Cerebellar nuclear complex (tissue), 1 donor: Measurements from ENCODE around the gene AKT3.

Source experiments
- DNase-seq, 2 experiments: peaks; one replicate each; lab custom pipeline; 2025; lab: John Stamatoyannopoulos, UW

Gene AKT3

DNA sequence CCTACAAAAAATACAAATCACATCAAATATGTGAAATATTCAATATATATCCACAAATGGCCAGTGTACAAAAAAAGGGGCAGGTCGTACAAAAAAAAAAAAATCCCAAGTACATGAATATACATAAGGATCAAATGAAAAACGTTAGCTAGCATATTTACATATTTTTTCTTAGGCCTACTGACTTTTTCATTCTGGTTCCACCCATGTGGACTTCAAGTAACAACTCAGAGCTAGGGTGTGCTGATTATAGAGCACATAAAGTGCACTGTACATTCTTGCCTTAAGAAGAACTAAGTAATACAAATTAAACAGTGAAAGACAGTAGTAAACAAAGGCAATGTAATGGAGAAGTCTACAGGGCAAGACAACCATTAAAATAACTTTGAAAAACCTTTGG lies 297.0 kb downstream of the AKT3 start:
- no peak for DNase-seq

DNA sequence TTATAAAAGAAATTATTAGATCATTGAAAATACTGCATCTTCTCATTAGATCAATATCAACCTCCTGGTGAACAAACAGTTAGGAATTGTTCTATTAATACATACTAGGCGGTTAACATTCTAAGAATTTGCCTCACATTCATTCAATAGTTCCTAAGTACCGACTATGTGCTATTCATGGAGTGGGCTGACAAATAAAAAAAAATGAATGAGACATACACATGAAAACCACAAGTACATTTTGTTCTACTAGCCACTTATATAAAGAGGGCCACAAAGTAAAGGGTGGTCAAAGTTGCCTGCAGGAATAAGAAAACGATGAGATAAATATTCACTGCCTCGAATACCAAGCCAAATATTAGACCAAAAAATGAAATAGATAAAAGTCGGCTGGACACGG lies 299.8 kb downstream of the AKT3 start:
- DNase-seq: no peak

DNA sequence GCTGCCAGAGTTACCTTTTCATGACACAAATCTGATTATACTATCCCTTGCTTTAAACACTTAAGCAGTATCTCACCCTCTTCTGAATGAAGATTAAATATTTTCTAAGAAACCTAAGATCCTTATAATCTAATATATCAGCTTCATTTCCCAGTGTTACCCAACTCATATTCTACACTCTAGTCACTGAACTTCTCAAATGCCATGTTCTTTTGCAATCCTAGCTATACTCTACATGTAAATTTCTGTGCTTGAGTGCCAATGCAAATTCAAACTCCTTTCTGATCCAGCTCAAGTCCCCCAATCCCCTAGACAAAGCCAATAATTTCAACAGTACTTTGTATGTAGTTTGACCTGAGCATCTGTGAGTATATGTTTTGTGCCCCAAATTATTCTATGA lies 300.3 kb downstream of the AKT3 start:
- DNase-seq: no peak

DNA sequence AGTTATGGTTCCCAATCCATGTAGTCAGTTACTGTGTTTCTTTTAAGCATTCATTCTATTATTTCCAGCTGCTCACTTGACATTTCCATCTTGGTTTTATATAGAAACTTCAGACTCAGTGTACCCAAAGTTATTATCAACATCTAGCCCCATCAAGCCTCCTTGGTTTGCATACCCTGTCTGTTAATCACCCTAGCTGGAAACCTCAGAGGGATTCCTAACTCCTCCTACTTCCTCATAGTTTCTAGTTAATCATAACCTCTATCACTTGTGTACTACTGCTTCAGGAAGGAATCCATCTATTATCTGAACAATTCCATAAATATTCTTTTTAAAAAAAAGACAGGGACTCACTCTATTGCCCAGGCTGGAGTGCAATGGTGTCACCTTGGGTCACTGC lies 300.9 kb downstream of the AKT3 start:
- DNase-seq: no peak

DNA sequence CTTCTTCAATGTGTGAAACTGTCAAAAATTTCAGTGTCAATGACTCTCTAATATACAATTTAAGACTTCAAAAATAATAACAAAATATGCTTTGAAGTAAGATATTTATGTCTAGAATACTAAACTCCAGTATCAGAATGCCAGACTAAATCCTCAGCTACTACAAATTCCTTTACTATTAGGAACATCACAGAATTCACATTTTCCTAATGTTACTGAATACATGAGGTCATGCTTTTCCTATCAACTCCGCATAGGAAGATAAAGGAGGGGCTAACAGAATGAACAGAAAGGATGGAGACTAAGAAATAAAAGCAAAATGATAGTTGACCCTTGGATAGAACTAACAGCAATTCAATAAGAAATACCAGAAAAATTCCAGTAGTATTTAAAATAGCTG lies 301.5 kb downstream of the AKT3 start:
- no peak for DNase-seq

DNA sequence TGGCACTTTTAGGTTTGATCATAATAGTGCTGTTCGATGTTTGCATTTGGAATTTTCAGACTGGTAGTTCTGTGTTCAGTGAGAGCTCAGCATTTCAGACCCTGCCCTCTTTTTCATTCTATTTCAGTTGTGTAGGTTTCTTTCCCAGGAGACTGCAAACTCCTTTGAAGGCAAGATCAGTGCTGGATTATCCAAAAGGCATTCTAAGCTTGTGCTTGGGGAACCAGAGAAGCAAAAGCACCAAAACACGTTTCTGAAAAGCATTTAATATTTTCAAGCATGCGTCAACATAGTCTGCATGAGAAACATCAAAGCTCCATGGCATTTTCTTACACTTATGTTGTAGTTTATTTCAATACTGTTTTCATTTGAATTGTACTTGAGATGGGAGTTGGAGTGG lies 302.2 kb downstream of the AKT3 start:
- DNase-seq: no peak

DNA sequence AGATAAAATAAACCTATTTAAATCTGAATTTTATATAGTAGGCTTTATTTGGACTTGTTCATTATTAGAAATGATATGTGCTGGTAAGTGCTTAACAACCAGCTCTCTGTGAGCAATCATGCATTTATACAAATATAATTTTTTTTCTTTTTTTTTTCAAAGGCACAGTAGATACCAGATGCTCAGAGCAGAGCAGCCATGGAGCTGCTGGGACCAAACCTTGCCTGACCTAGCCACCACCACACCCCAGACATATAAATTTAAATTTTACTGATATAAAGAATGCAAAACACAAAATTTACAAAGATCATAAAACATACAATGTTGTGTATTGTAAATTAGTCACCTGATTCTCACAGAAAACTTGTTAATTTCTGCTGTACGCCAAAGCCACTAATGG lies 303.6 kb downstream of the AKT3 start:
- DNase-seq: no peak

DNA sequence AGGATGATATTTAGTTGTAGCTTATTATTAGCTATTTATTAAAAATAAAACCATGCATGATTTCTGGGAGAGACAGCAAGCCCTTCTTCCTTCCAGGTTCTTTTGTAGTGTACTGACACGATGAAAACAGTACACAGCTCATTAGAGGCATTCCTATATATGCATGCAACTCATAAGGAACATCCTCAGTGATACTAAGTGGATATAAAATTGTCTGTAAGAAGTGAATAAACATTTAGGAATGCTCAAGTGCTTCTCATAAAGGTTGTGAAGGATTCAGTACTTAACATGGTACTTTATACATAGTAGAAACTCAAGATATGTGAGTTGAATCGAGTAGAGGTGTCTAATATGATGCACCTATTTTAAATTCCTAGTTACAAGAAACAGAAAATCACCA lies 306.5 kb downstream of the AKT3 start:
- DNase-seq: no peak

DNA sequence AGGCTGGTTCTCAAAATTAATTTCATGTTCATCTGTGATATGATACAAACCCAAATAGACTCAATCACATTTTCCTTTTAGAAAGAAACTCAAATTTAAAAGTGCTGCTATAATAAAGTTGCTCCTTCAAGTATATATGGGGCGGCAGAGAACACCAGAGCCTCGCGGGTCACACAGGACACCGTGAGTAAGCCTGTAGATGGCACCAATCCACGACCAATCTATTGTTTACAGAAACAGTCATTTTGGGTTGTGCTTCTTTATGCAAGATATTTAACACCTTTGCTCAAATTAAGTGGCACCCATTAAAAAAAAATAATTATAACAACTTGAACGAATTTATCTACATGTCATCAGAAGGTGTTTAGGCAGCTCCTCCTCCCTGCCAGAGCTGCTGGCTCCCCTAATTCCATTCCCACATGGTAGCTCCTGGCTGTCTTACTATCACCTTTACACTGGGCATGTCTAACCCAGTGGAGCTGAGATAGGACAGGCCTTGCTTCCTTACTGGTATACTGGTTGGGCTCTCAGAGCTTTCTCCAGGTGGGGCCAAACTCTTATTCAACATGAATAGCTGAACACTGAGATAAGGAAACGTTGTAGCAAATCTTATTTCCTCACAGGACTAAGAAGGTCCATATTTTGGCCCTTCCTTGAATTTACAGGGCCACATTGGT lies 307.2 kb downstream of the AKT3 start:
- DNase-seq: no peak

DNA sequence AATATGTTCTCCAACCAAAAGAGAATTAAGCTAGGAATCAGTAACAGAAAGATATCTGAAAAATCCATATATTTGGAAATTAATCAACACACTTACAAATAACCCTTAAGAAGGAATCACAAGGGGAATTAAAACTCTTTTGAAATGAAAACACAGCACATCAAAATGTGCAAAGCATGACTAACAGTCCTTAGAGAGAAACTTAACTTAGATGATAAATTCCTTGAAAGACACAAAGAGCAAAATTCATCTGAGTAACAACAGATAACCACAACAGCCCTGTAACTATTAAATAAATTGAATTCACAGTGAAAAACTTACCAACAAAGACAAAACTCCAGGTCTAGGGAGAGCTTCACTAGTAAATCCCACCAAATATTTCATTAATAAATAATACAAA lies 310.4 kb downstream of the AKT3 start:
- no peak for DNase-seq

DNA sequence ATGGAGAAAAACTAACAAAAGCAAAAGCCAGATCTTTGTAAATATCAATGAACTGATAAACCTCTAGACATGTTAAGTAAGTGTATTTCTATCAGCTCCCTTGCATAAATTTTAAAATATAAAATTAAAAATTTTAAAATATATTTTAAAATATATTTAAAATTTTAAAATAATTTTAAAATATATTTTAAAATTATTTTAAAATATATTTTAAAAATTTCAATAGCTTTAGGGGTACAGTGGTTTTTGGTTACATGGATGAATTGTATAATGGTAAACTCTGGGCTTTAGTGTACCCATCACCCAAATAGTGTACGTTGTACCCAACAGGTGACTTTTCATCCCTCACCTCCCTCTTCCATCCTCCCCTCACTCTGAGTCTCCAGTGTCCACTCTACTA lies 315.0 kb downstream of the AKT3 start:
- DNase-seq: no peak

DNA sequence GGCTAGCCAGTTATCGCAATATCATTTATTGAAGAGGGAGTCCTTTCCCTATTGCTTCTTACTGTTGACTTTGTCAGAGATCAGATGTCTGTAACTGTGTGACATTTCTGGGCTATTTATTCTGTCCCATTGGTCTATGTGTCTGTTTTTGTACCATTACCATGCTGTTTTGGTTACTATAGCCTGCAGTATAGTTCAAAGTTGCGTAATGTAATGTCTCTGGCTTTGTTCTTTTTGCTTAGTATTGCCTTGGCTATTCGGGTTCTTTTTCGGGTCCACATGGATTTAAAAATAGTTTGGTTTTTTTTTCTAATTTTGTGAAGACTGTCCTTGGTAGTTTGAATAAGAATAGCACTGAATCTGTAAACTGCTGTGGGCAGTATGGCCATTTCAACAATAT lies 320.5 kb downstream of the AKT3 start:
- no peak for DNase-seq

DNA sequence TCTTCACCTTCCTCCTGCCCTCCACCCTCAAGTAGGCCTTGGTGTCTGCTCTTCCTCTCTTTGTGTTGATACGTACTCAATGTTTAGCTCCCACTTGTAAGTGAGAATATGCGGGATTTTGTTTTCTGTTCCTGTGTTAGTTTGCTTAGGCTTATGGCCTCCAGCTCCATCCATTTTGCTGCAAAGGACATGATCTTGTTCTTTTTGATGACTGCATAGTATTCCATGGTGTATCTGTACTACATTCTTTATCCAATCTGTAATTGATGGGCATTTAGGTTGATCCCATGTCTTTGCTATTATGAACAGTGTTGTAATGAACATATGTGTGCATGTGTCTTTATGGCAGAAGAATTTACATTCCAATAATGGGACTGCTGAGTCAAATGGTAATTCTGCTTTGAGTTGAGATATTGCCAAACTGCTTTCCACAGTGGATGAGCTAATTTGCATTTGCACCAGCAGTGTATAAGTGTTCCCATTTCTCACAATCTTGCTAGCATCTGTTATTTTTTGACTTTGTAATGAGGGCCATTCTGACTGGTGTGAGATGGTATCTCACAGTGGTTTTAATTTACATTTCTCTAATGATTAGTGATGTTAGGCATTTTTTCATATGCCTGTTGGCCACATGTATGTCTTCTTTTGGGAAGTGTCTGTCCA lies 321.5 kb downstream of the AKT3 start:
- DNase-seq: no peak

DNA sequence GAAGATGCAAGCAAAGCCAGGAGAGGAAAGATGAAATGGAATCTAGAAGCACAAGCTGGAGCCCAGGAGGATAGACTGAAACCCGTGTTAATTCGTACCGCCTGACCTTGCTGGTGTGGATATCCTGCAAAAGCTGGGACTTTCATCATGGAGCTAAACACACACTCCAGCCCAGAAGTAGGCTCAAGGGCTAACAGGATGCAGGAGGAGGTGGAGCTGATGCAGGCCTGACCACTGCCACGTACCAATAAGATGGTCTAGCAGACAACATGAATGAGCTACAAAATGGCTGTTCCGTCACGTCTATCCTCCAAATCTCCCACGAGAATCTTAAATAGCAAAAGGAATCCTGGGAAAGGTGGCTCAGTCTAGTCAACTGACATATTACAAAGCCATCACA lies 323.9 kb downstream of the AKT3 start:
- no peak for DNase-seq

DNA sequence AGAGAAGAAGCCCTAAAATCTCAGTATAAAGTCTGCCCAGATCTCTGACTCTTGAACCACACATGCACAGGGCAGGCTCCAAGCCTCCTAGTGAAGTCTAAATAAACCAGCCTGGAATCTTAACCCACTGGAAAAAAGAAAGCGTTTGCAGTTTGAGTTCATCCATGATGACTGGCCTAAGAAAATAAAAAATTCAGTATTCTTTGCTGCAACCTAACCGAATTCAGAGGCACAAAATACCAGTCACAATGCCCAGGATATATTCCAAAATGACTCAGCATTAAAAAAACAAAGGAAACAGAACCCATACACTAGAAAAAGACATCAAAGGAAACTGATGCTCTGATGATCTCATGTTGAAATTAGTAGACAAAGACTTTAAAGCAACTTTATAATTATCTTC lies 325.0 kb downstream of the AKT3 start:
- DNase-seq: no peak

DNA sequence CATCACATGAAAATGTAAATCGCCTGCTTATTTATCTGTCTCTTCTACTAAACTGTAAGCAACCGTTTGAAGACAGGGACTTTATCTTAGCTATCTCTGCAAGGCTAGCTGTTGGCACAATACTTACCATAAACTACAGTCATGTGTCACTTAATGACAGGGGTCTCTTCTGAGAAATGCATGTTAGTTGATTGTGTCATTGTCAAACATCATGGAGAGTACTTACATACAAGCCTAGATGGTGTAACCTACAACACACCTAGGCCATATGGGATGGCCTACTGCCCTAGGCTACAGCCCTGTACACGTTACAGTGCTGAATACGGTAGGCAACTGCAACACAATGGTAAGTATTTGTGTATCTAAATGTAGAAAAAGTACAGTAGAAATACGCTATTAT lies 326.3 kb downstream of the AKT3 start:
- DNase-seq: no peak

DNA sequence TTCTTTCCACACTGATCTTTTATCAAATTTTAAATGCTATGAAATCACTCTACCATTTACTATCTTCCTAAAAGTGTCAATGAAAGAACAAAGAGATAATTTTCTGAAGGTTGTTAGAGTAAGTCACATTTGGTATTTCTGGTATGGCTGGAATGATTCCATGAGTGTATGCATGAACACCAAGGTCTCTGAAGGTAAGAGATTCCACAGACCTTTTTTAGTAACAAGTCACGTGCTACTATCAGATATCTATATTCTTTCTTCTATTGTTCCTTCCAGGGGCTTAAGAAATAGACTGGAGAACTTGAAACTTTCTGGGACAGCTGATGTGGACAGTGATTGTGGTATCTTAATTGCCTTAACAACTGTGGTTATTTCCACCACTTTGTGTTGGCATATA lies 329.2 kb downstream of the AKT3 start:
- no peak for DNase-seq

DNA sequence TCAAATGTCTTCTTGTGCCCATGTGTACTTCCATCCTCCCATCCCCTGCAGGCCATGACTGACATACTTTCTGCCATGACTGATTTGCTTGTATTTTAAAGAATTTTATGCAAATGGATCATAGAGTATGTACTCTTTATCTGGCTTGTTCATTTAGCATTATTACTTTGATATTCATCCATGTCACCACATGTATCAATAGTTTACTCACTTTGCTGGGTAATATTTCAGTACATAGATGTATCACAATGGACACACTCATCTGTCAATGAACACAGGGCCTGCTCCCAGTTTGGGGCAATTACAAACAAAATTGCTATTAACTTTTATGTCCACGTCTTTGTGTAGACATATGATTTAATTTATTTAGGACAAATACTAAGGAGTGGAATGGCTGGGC lies 335.1 kb downstream of the AKT3 start:
- no peak for DNase-seq

DNA sequence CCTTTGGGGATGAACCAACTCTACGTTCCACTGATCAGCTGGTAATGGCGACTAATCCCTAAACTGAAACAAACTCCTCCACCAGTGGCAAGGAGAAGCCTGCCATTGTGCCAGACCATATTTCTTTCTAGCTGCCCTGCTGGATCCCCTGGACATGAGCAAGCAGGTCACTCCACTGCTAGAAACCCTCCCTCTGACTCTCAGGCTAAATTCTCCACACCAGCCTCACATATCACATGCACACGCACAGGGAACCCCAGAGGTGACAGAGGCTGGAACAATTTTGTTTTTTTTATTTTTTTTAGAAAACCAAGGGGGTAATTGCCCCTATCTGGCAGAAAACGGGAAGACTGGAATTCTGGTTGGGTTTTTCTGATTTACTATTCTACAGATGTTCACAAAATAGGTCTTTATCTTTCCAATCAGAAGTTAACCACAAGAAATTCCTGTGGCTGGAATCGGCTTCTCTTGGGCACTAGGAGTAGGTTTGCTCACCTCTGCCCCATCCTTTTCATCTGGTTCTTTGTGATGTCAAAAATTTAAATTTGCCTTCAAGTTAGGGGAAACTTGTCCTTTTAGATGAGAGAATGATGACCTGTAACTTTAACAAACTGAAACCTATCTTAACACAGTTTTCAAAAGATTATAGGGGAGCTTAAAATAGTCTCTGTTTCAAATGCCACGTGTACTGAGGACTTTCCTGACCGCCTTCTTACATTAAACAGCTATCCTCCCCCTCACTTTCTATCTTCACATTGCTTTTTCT lies 336.1 kb downstream of the AKT3 start:
- DNase-seq: no peak

DNA sequence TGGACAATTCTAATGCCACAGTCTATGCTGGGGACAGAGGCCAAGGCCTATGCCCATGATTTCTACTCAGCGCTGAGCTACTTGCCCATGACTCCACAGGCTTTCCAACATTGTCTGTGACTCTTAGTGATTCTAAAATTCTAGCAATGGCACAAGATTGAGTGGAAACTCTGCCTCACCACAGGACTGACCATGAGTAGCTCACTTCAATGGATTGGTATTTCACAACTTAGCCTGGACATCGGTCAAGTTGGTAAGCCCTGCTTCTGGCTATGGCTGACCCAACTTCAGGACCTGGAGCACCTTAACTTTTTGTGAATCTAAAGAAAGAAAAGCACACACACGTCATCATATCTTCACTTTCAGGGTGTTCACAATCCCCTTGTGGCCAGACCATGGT lies 339.1 kb downstream of the AKT3 start:
- DNase-seq: no peak

DNA sequence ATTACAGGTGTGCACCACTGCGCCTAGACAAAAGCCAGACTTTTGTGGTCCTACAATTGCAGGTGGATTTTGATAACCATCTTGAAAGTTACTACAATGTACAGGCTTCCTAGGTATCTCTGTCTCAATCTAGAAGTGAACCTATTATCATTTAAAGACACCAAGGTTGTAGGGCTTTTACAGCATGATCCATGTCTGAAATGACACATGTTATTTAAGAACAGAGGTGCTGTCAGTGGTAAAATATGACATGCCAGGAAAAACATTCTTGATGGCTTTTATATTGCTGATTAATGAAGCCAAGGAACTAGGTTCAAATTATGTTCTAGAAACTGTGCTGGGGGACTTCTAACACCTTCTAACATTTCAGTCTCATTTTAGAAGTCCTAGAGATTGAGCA lies 341.1 kb downstream of the AKT3 start:
- DNase-seq: no peak

DNA sequence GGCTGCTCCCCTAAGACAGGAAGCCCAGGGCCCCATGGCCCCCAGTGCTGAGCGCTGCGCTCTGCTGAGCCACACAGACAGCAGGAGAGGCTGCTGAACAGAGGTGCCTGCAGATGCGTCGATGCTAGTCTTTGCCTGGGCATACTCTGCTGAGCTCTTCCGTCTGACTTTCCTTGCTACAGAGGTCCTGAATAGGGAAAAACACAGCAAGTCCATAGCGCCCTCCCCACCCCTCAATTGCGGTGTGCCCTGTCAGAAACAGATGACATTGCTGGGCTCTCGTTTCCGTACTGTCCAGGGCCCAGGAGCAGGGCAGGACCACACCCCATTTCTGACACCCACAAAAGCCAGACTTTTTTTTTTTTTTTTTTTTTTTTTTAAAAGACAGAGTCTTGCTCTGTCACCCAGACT lies 341.7 kb downstream of the AKT3 start:
- no peak for DNase-seq

DNA sequence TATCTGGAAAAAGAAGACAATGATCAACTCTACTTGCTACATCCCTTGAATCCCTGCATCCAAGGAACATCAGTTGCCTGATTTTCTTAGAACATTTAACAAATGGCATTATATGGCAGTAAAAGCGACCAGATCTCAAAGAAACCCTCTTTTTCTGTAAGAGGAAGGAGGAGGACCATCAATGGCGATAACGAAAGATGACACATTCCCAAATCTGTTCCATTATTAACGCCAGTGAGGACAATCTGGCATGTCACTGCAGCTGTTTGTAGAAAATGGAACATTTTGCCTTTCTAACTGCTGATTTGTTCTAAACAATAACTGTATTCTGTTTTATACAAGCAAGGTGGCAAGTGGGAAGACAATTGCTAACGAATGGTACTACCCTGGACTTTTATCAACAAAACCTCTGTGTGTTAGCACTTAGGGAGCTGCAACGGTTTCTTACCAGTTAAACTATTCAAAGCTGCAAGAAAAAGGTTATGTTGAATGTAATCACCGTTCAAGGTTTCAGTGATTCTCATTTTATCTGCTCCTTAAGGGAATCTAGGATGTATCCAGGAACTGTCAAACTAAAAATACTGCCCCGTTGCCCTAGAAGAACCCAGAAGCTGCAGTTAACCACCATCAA lies 342.3 kb downstream of the AKT3 start:
- DNase-seq: no peak
